ENCODE results near the gene TMEM30B.
"Not testable (repeated sequence)": the region's sequence is repeated elsewhere in the genome, so short reads cannot be mapped to it uniquely, and the experiment has no call there.

The TMEM30B gene

DNA sequence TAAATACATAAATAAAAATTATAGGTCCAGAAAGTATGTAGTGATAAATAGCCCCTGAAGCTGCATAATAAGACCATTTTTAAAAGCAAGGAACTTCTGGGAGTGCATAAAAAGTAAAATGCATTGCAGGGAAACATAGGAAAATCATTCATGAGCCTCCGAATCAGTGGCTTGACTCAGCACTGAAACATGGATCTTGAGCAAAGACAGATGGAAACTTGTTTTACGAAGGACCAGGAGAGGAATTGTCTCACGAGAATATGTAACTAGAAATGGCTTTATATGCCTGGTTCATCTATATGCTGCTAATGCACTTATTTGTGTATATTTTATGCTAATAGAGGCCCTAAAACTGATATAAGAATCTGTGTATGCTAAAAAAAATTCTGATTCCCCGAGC is 14.7 kb downstream of the TMEM30B start:
- no peak for DNase-seq (ENCODE audit: low read depth)

DNA sequence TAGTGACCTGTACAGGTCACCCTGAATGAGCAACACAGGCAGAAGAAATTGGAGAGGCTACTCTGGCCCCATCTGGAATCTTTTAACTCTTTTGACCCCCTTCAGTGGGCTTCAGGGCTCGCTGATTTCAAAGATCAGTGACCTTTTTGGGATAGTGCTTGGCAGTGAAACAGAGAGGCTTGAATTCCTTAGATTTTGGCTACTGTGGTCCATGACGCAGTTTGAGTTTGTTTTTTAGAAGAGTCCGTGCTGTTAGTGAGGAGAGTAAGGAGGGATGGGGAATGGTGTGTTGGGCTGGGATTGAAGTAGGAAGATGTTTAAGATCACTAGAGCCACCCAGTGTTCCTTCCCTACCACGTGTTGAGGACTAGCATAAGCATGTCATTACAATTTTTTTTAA is 16.5 kb downstream of the TMEM30B start:
- DNase-seq (ENCODE audit: low read depth) = no peak

DNA sequence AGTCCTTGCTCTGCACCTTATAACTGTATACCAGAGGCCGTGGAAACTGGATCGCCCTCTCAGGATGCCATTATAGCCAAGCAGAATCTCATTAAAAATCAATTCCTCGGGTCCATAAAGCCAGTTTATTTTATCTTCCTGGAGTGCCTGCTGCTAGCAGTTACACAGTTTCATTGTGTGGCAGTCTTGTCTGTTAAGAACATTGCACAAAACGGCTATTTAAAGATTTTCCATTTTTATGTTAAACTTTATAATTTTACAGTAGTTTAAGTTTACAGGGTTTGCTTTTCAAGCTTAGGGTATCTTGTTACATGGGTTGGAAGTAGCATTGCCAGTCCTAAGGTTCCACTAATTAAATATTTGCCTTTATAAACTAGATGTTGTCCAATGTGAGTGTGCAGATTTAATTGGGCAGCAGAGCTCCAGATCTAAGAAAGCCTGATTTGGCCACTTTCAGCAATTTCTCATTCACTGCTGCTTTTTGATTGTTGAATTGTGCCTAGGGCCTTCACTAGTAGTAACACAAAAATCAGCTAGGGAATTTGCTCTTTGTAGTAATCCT is 17.0 kb downstream of the TMEM30B start:
- no peak for DNase-seq (ENCODE audit: low read depth)

DNA sequence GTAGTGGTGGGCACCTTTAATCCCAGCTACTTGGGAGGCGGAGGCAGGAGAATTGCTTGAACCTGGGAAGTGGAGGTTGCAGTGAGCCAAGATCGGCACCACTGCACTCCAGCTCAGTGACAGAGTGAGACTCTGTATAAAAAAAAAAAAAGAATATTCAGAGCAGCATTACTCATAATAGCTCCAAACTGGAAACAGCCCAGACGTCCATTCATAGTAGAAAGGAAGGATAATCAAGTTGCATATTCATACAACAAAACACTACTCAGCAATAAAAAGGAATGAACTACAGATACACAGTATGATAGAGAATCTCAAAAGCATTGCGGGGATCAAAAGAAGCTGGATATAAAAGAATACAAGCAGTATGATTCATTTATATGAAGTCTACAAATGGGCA is 19.1 kb downstream of the TMEM30B start:
- DNase-seq (ENCODE audit: low read depth) = no peak

DNA sequence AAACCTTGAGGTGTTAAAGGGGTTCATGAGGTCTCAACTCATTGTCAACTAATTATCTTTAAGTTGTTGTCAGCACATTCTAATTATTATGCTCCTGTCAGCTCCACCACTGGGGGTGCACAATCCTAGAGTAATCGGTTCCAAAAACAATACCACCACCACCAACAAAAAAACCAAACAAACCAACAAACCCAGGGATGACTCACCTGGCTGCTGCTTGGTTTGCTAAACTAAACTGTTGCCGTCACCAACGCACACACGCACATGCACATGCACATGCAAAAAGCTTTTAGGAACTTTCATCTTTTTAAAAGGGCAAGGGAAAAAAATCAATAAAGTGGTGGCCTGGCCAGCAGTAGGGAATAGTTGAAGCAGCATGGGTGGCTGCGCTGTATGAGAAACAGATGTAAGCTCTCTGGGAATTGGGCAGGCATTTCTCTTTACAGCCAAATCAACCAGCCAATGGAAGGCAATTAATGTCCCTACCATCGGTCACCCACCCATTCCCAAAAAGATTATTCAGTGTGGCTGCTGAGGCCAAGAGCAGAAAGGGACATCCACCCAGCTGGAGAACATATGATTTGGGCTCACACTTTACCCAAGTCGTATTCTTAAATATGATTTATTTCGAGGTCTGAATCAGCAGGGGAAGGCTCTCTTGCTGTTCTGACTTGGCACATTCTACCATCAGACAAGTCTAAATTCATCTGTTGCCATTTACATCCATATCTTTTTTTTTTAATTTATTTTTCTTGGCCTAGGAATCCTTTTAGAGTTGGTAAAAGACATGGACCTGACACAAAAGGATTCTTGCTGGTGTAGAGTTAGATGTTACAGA is 20.0 kb downstream of the TMEM30B start:
- DNase-seq (ENCODE audit: low read depth) = no peak

DNA sequence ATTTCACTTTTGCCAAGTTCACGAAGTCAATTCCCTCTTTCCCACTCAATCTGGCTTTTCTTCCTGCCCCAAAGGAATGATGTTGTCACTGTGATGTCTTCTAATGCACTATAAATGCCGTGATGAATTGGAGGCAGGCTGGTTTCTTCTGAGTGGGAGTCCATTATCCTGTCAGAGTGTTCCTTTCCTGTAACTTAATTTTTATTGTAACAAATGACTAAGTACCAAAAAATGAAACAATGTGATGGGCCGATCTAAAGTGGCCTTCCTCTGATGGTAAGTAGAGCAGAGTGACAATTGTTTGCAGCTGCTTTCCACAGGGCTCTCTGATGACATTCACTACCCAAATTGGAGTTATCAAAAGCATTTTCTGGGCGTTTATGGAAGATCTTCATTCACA is 22.2 kb downstream of the TMEM30B start:
- no peak for DNase-seq (ENCODE audit: low read depth)

DNA sequence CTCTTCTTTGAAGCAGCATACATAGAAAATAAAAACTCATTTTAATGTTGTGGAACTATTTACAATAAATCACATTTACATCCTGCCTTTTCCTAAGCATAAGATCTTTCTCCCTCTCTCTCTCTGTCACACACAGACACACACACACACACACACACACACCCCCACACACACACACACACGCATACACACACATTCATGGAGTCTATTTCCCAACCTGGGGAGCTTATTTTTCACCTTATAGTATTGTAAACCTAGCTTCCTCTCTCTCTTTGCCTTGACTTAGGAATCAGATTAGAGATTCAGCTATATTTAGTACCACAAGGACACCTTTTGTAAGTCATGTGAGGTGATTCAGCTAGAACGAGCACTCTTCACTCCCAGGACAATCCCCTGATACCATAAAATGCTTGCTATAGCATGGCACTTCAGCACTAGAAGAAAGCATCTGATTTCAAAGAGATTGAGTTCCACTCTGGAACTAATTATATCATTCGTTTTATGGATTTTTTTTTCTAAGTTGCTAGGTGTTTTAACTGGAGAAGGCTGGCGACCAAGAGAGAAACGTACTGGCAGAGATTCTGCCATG is 23.6 kb downstream of the TMEM30B start:
- no peak for DNase-seq (ENCODE audit: low read depth)

DNA sequence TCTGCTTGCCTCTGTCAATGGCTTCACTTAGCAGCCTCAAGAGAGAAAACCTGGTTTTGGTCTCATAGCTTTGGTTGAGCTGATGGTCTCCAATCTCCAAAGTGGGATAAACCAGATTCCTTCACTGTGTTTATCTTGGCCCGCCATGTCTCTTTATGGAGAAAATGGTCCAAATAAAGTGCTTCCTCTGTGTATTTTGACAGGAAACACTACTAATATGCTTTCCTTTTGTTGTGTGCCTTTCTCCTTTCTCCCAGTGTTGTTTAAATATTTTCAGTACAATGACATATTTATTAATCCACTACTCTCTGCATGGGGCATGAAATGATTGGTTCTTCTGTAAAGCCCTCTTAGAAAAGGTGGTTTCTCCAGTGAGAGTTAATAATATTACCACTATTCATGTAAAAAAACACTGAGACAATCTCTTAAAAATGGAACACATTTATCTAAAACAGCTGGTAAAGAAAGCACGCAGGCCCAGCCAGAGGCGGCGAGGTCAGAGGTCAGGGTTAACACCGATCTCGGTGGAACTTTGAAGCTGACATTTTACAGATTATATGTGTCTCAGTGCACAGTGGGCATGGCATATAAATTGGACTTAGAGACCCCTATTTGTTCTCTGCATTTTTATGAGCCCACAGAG is 24.2 kb downstream of the TMEM30B start:
- DNase-seq (ENCODE audit: low read depth) = no peak

DNA sequence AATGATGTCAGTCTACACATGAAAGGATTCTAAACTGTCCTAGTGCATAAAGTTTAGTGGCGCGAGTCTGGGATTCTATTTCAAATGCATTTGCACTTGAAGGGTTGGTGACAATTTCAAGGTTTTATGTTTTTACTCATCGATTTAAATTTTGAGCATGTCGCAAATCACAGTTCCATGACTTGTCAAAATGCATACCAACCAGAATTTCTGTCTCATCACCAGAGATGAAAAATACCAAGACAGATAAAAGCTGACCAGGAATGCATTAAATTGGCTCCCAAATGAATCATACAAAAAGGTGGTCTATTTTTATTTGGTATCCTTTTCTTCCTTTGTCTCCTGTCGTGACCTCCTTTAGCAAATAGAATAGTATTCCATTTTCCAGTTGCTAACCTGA is 25.2 kb downstream of the TMEM30B start:
- no peak for DNase-seq (ENCODE audit: low read depth)

DNA sequence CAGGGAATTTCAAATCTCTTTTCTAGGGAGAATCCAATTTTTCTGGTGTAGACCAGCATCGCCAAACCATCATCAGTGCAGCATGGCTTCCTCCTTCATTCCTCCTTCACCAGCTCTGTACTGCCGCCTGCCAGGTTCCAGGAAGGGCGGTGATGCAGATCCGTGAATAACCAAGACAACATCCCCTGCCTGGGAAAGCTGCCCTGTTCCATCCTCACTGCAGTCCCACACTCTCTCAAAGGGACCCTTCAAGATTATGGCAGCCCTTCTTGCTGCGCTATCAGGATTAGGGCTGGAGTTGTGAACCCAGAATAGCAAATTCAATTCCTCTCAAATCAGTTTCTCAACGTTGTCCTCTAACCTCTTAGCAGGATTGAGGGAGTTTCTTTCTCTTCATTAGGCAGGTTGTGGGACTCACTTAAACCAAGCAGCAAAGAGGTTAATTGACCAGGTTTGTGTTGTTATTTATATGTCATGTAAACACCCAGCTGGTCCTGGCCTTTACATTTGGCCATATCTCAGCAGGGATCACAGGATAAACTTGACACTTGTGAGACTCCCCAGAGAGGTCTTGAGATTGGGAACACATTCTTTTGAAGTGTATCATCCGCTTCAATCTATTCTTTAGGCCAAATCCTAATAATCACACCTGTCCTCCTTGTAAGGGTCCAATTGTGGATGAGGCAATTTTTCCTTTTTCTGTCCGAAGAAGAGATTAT is 26.2 kb downstream of the TMEM30B start:
- DNase-seq (ENCODE audit: low read depth) = no peak

DNA sequence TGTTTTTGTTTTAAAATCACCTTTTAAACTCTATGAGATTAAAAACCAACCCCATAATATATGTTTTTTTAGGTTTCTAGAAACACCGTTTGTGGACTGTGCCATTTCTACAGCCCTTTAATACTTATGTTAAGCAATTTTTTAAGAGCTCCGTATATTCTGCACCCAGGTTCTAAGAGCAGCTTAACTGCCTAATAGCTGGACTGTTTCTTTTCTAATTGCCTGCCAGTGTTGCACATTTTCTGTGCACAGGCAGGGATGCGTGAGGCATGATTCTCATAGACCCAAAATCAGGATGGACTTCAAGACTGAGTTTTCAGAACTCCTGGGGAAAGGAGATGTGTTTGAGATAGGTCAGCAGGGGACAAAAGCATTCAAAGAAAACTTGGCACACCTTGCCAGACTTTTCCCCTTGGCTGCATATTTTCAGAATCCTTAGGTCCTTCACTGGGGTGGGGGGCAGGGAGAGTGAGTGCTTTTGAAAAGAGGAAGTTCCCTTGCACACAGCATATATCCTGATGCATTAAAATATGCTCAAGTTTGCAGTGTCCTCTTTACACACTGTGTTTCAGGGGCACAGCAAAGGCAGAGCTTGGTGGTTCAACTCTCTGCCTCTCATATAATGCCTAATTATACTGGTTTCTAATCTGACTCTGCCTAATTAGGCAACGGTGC is 27.9 kb downstream of the TMEM30B start:
- no peak for DNase-seq (ENCODE audit: low read depth)

DNA sequence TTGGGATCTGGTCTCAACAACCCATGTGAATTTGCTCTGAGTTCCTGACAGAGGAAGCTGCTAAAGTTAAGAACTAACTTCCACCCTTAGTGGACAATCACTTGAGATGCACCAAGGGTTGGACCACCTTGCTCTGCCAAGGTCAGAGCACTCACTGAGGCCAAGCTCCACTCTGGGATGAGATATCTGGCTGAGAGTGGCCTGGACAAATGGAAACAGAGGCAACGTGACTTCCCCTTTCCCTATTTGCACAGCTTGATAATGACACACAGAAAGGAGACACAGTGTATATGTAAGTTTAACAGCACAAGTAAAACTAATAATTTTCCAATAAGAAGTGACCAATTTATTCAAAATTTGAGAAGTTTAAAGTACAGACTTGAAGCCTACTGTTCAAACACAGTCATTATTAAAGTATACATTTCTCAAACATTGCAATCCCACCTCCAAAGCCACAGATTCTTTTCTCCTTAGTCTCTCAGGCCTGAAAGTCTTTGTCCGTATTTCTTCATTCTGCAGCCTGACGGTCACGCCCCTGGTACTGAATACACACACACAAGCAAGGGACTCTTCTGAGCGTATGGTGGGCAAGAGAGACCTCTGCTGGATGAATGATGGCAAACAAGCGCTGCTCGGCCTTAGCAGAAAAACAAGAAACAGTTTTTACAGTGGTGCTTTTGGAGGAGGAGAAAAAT is 28.6 kb downstream of the TMEM30B start:
- DNase-seq (ENCODE audit: low read depth) = peak; percentile 25

DNA sequence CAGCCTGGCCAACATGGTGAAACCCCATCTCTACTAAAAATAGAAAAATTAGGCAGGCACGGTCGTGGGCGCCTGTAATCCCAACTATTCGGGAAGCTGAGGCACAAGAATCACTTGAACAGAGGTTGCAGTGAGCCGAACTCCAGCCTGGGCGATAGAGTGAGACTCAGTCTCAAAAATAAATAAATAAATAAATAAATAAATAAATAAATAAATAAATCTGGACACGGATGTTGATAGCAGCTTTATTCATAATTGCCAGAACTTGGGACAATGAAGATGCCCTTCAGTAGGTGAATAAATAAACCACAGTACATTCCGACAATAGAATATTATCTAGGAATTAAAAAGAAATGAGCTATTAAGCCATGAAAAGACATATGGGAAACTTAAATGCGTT is 31.1 kb downstream of the TMEM30B start:
- no peak for DNase-seq (ENCODE audit: low read depth)

DNA sequence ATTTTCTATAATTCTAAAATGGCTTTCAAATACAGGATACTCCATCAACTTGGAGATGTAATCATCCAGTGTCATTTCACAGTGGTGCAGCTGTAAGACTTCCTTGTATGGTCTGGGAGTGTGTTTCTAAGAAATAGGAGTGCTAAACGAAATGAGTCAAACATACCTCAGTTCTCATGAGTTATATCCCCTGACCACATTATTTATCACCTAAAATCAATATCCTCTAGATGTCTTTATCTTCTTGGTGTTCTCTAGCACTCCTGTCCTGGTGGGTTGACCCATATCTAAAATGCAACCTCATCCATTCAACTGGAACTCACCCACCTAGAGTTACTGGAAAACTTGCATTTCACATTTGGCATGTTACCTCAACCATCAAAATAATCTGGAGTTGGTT is 33.2 kb downstream of the TMEM30B start:
- DNase-seq (ENCODE audit: low read depth) = no peak

DNA sequence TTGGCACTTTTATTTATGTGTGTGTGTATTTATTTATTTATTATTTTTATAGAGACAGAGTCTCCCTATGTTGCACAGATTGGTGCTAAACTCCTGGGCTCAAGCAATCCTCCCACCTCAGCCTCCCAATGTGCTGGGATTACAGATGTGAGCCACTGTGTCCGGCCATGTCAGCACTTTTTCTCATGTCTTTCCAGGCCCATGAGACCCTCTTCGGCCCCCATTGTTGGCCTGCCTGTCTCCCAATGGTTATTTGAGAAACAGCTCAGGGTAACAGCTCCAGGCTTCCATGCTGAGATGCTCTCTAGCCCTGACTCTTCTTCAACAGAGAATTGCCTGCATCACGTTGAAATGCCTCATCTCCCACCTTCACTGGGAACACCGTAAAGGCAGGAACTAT is 34.4 kb downstream of the TMEM30B start:
- DNase-seq (ENCODE audit: low read depth) = no peak

DNA sequence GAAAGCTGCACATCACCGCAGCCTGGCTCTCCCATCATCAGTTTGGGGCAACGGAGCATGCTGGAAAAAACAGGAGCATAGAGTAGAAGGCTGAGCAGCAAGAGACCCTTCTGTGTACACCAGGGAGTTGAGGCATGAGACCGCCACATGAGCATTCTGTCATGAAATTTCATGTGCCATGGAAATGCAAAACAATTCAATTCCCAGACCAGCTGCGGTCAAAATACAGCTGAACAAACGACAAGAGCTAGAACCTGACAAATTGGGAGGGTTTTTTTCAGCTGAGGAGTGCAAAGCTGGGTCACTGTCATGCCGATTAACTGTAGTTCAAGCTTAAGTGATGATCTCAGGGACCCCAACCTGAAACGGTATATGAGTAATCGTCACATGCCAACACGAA is 37.1 kb downstream of the TMEM30B start:
- DNase-seq (ENCODE audit: low read depth) = no peak

DNA sequence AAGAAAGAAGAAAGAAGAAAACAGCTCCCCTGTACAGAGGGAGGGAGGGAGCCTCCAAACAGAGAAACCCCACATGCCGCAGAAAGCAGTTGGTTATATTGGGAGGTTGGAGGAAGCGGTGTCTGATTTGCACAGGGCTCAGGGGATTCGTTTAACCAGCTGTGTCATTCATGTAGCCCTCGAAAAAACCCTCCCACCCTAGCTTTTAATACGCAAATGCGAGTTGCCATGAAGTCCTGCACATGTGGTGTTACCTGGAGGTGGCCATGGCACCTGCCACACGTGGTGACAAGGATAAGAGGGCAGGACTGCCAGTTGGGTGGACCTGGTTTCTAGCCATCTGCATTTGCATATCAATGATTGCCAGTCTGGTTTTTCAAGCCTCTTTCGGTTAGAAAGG is 40.9 kb downstream of the TMEM30B start:
- DNase-seq (ENCODE audit: low read depth) = no peak

DNA sequence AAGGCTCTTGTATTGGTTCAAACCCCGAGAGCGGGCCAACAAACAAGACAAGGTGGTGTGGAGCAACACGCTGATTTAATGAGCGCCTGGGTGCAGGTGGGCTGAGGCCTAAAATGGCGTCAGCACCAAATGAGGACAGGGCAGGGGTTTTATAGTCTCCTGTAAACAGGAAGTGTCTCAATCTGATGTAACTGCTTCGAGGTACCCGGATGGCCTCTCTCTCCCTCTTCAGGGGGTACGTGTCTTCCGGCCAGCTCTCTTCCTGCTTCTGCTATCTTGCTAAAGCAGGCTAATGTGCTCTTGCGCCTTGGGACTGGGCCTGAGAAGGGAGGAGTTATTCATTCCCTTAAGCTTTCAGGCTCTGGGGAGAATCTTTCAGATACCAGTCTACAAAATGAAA is 41.9 kb downstream of the TMEM30B start:
- not testable (repeated sequence) for DNase-seq (ENCODE audit: low read depth)

DNA sequence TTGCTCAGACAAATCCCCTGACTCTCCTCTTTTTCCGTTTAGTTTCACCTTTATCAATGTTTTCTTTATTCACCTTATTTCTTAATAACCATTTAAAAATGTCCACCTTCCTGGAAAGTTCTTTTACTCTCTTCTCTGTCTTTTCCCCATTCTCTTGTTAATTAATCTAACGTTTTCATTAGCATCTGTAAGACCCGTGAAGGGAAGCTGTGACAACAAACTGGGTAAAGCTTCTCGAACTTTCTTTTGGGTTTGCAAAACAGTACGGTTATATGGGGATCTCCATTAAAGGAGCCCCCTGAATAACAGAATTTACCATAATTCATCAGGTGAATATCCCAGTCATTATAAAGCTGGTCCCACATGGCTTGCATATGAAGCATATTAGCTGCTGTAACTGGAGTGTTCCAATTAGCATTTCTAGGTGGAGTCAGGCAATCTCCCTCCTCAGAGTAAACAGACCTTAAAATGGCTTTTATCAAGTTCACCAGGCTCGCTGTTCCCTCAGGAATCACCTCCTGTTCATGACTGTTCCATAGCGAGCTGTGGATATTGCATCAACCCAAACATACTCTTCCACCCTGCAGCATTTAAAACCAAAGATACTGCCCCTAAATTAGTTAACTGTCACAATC is 42.4 kb downstream of the TMEM30B start:
- no peak for DNase-seq (ENCODE audit: low read depth)

DNA sequence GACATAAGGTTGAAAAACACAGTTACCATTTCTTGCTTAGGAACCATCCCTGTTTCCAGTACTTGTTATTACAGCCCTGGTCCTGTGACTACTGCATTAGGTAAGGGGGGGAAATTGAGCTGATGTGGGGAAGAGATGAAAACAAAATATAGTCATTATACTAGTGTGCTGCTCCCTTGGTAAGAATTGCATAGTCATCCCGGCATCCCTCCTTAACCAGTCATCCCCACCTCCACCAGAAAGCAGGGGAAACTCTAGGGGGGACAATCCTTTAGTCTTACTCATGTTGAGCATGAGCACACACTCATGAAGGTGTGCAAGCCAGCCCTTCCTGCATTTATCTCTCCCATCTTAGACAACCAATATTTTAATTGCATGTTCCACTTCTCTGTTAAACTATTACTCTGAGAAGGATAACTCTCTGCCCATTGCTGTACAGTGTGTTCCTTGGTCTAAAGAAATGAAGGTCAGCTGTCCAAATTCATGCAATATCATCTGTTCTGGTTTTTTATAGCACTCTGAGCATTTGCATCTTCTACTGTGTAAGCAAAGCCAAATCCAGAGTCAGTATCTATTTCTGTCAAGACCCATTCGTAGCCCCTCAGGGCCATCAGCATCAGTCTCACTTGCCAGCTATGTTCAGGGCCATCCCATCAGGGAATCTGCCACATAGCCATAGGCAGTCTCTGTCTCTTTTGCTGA is 46.8 kb downstream of the TMEM30B start:
- DNase-seq (ENCODE audit: low read depth) = no peak

All from stimulated activated CD8-positive, alpha-beta memory T cell treated with anti-CD3 and anti-CD28 coated beads, Interleukin-12 subunit alpha, Interleukin-12 subunit beta, amount 100 ng/mL, for 1 hour (primary cell).